Parathyroid adenoma (tissue), 2 donors: Measurements from ENCODE around the gene PIK3AP1.

ENCODE experiments used
- H2AFZ ChIP-seq: fragments of 300-600 bp; sonication (generic); one replicate; pipeline ENCODE4 v1.7.0; 2017; ENCODE audit warnings: antibody characterized with exemption, mild to moderate bottlenecking
- H3K27ac ChIP-seq: fragments of 300-600 bp; sonication (generic); one replicate; pipeline ENCODE4 v1.7.0; 2017
- H3K27me3 ChIP-seq: fragments of 300-600 bp; sonication (generic); one replicate; pipeline ENCODE4 v1.7.0; 2017; ENCODE audit warnings: low read length; ENCODE audit not compliant: control insufficient read depth, insufficient read depth
- H3K36me3 ChIP-seq: fragments of 300-600 bp; sonication (generic); one replicate; pipeline ENCODE4 v1.7.0; 2017; ENCODE audit warnings: low read length; ENCODE audit not compliant: control insufficient read depth, insufficient read depth
- H3K4me1 ChIP-seq: fragments of 300-600 bp; sonication (generic); one replicate; pipeline ENCODE4 v1.7.0; 2017; ENCODE audit warnings: control low read depth
- H3K4me2 ChIP-seq: fragments of 300-600 bp; sonication (generic); one replicate; pipeline ENCODE4 v1.7.0; 2017; ENCODE audit warnings: low read length
- H3K4me3 ChIP-seq: fragments of 300-600 bp; sonication (generic); one replicate; pipeline ENCODE4 v1.7.0; 2017; ENCODE audit warnings: low read depth, low read length
- H3K79me2 ChIP-seq: fragments of 300-600 bp; sonication (generic); one replicate; pipeline ENCODE4 v1.7.0; 2017; ENCODE audit warnings: control low read depth
- H3K9ac ChIP-seq: fragments of 300-600 bp; sonication (generic); one replicate; pipeline ENCODE4 v1.7.0; 2017; ENCODE audit warnings: mild to moderate bottlenecking
- H3K9me3 ChIP-seq: fragments of 300-600 bp; sonication (generic); one replicate; pipeline ENCODE4 v1.7.0; 2017; ENCODE audit warnings: low read length; ENCODE audit not compliant: control insufficient read depth
- CTCF ChIP-seq: fragments of 300-600 bp; sonication (generic); IDR thresholded peaks from one replicate; pipeline ENCODE4 v1.7.0; 2017; ENCODE audit warnings: antibody characterized with exemption, mild to moderate bottlenecking
- donor health status: primary hyperparathyroidism.

The PIK3AP1 gene

GRCh38 chr10:96619796-96620773 is 100.2 kb downstream of the PIK3AP1 start:
- Histone ChIP-seq H3K4me1 (no peaks in the 10 kb centered on the region), H3K9ac (no peak overlapping the region), H3K4me2 (no peak overlapping the region), H3K27me3 (no peaks in the 10 kb centered on the region), H3K36me3 (no peaks in the 10 kb centered on the region), H3K9me3 (no peaks in the 10 kb centered on the region), H2AFZ (no peak overlapping the region), H3K79me2 (no peaks in the 10 kb centered on the region), H3K4me3 (no peak overlapping the region), H3K27ac (no peak overlapping the region)
- TF ChIP-seq CTCF: no peak

- H3K4me2 ChIP-seq: no peak overlapping the region
- H2AFZ ChIP-seq: no peak overlapping the region
- H3K36me3 ChIP-seq: no peaks in the 10 kb centered on the region
- no peak overlapping the region for H3K27ac ChIP-seq
- H3K9ac ChIP-seq: no peak overlapping the region
- H3K9me3 ChIP-seq: no peaks in the 10 kb centered on the region
- H3K4me1 ChIP-seq: no peaks in the 10 kb centered on the region
- no peak overlapping the region for H3K4me3 ChIP-seq
- no peak for TF ChIP-seq CTCF
- H3K79me2 ChIP-seq: no peaks in the 10 kb centered on the region
- no peaks in the 10 kb centered on the region for H3K27me3 ChIP-seq
Measured at GRCh38 chr10:96619120-96619519, 101.2 kb downstream of the PIK3AP1 start.

GRCh38 chr10:96618653-96619052 is 101.7 kb downstream of the PIK3AP1 start:
- Histone ChIP-seq H3K4me1 (no peaks in the 10 kb centered on the region), H3K79me2 (no peaks in the 10 kb centered on the region), H3K4me3 (no peak overlapping the region), H3K27ac (no peak overlapping the region), H3K9ac (no peak overlapping the region), H3K36me3 (no peaks in the 10 kb centered on the region), H2AFZ (no peak overlapping the region), H3K9me3 (no peaks in the 10 kb centered on the region), H3K27me3 (no peaks in the 10 kb centered on the region), H3K4me2 (no peak overlapping the region)
- TF ChIP-seq CTCF: no peak

- Histone ChIP-seq H3K79me2 (no peaks in the 10 kb centered on the region), H3K9ac (no peak overlapping the region), H3K27ac (no peak overlapping the region), H3K27me3 (no peaks in the 10 kb centered on the region), H3K4me3 (no peak overlapping the region), H3K4me2 (no peak overlapping the region), H2AFZ (no peak overlapping the region), H3K4me1 (no peaks in the 10 kb centered on the region), H3K36me3 (no peaks in the 10 kb centered on the region), H3K9me3 (no peaks in the 10 kb centered on the region)
- TF ChIP-seq CTCF: no peak
Measured at GRCh38 chr10:96616961-96617360, 103.4 kb downstream of the PIK3AP1 start.

GRCh38 chr10:96614515-96614914 is 105.8 kb downstream of the PIK3AP1 start:
- Histone ChIP-seq H3K4me2 (no peak overlapping the region), H2AFZ (no peak overlapping the region), H3K79me2 (no peaks in the 10 kb centered on the region), H3K4me3 (no peak overlapping the region), H3K27me3 (no peaks in the 10 kb centered on the region), H3K36me3 (no peaks in the 10 kb centered on the region), H3K27ac (no peak overlapping the region), H3K4me1 (no peaks in the 10 kb centered on the region), H3K9me3 (no peaks in the 10 kb centered on the region), H3K9ac (no peak overlapping the region)
- no peak for TF ChIP-seq CTCF
